ENCODE results near the gene SEZ6L.

DNA sequence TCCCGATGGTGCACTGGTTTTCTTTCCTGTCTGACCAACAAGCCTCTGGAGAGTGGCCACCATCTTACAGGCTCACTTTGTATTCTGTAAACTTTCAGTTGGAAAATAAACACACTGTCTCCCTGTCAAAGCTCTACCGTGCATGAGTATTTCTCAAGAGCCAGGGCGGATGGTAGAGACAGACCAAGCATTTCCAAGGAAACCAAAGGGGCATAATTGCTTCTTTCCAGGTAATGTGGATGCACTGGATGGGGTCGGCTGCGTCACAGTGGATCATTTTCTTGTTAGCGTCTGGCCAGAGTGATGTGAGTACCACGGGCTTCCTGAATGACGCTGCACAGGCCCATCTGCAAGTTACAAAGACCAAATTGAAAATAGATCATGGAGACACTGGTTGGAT, 5.1 kb upstream of the SEZ6L start:
- TF ChIP-seq RAD21 (IDR thresholded peaks at IDR 0.05; ENCODE audit: low read depth) (no peak), TCF12 (IDR thresholded peaks at IDR 0.05; ENCODE audit: low read depth) (no peak), FOXM1 (IDR thresholded peaks at IDR 0.05; ENCODE audit: borderline replicate concordance, low read depth) (no peak)
